GM13976 (cell line): Measurements from ENCODE around the gene AIFM1.
A peak's percentile ranks its signal among the peaks of the same experiment; 100 is the strongest.

Source experiments
- DNase-seq: peaks from one replicate; pipeline ENCODE4 v3.0.0; 2012; ENCODE audit warnings: low spot score
- CTCF ChIP-seq: IDR thresholded peaks from 2 replicates; pipeline ENCODE4 v1.5.1; 2012; ENCODE audit warnings: borderline replicate concordance, mild to moderate bottlenecking; ENCODE audit not compliant: insufficient read depth; ENCODE audit errors: extremely low read depth, missing control alignments, control extremely low read depth
- in situ Hi-C: fragments of 300-500 bp; cut with MboI; formaldehyde crosslinking; loops from one replicate; pipeline ENCODE4 v1.12.0; 2022; ENCODE audit warnings: low sequenced_read_pairs, mixed read lengths, inconsistent platforms; ENCODE audit not compliant: unreplicated experiment

Gene AIFM1

DNA sequence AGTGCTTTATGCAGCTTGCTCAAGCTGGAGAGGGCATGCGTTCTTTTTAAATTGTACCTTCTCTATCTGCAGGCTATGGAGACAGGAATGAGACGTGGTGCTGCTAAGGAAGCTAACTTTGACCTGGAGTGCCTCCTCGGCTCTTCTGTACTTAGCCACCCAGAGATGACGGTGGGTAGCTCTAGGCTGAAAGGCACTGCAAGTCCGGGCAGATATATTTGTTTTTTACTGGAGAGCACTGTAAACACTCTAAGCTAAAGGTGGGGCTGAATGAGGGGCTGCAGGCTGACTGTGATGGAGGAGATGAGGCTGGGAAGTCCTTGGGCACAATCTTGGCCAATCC is 67.5 kb downstream of the AIFM1 start:
- DNase-seq: no peak
- TF ChIP-seq CTCF: no peak
- in situ Hi-C loops: no loop called here

DNA sequence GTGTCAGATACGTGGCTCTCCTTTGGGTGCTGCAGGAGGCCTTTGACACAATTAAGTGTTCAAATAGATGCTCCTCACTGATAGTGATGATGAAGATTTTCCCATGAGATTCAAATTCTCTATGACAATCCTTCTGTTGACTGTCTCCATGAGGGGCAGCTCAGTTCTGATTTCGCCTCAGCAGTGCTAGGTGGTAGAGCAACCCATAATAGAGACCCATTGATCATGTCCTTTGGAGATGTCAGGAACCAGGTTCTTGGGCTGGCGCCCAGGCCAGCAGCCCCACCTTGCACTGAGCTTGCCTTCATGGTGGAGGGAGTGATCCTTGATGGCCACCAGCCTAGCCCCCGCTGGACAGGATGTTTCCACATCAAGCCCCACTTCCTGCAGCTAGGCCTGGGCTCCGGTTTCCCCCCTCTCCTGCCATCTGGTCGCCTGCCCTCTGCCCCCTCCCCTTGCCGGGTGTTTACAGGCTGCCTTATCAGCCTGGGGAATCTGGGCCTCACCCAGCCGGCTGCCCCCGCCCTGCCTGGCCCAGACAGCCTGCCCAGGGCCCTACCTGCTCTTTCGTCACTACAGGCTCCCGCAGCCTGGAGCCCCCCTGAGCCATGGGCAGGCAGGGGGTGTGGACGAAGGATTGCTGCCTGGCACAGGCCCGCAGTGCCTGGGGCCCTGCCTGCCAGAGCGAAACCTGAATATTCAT is 68.0 kb downstream of the AIFM1 start:
- DNase-seq: no peak
- in situ Hi-C loops: no loop called here
- TF ChIP-seq CTCF: no peak

DNA sequence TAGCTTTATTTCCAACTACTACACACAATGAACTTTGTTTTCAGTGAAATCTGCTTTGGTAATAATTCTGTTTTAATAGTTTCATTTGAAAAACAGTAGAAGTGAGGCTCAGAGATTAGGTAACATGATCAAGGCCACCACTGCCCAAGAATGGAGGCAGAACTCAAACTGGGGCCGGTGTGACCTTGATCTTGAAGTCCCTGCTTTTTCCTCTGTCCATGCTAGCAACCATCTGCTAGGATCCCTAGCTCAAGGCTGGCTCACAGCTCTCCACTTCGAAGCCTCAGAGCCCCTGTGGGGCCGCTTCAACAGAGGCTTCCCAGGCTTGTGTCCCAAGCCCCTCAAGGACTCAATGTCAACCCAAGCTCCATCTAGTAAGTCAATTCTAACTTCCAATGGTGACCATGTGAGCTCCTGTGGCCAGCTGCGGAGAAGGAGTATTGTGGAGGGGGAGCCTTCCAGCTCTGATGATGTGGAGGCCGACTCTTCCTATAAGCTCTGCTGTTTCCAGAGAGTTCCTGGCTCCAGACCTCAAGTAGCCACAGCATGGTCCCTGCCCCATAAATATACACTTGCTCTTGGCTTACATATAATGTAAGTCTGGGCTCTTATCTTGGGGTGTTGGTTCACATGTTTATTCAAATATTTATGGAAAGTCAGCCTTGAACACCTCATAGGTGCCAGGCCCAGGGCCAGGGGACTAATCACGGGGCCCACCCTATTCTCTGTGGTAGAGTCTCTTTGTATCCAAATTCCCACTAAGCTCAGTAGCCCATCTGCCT is 70.2 kb downstream of the AIFM1 start:
- no peak for DNase-seq
- in situ Hi-C loops: no loop called here
- no peak for TF ChIP-seq CTCF

DNA sequence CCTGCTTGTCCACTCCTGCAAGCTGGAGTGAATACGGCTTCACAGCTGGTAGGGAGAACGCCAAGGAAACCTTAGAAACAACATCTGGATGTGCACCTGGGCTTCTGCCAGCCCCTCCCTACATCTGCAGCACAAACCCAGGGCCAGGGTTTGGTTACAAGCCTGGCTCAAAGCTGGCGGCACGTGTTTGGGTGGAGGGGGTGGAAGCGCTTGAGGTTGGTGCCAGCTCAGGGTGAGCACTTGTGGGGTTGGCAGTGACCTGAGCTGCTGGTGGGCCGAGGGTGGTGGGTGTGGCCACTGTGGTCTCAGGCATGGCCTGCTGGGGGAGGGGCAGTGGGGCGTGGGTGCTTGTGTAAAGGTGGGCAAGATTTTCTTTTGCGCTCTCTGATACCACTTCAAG is 70.9 kb downstream of the AIFM1 start:
- DNase-seq: no peak
- in situ Hi-C loops: no loop called here
- TF ChIP-seq CTCF: no peak

- in situ Hi-C loops: no loop called here
- no peak for DNase-seq
- no peak for TF ChIP-seq CTCF
These were observed 72.4 kb downstream of the AIFM1 start for GRCh38 chrX:130093271-130093670.

DNA sequence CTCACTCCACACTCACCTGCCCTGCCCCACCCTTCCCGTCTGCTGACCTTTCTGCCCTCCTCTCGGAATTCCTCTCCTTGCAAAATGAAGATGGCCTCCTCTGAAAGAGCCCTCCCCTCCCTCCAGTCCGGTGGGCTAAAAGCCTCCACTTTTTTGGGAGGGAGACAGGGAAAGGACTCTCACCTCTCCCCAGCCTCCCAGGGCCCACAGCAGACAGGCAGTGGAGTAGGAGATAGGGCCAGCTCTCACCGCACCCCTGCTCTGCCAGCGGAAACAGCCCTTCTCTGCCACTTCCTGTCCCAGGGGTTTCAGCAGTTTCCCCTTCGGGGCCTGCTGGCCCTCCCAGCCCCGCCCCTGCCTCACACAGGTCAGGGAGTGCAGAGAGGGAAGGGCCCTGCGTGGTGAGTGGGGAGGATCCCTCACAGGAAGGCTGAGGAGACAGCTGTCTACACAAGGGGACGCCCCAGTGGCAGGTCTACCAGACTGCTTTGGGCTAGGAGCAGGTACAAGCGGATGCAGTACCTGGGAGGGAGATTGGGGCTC is 73.6 kb downstream of the AIFM1 start:
- no peak for TF ChIP-seq CTCF
- in situ Hi-C loops: no loop called here
- DNase-seq: peak; percentile 87

DNA sequence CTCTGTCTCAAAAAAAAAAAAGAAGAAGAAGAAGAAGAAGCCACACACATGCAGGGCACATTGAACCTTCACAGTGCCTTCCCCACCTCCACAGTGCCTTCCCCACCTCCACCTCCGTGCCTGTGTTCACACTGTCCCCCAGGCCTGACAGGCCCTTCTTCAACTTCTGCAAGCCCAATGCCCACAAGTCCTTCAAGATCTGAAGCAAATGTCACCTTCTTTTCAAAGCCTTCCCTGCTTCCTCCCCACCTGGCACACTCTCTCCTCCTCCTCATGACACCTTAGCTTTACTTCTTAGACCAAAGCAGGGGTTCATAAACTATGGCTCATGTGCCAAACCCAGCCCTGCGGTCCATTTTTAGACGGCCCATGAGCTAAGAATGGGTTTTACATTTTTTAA is 75.3 kb downstream of the AIFM1 start:
- TF ChIP-seq CTCF: no peak
- in situ Hi-C loops: no loop called here
- no peak for DNase-seq
